Measurements from ENCODE around the gene ATP10A. TPM values are rescaled to one million over a fixed set of nuclear protein-coding genes. Genes with fewer than 3 reads are reported as not detected.

Gene ATP10A
- total and polyA plus RNA-seq, 9 of the 15 experiments (the other 6 are each of a cell fraction or from before 2014, with no cell fraction given), result 0.09 TPM; not detected in 8

DNA sequence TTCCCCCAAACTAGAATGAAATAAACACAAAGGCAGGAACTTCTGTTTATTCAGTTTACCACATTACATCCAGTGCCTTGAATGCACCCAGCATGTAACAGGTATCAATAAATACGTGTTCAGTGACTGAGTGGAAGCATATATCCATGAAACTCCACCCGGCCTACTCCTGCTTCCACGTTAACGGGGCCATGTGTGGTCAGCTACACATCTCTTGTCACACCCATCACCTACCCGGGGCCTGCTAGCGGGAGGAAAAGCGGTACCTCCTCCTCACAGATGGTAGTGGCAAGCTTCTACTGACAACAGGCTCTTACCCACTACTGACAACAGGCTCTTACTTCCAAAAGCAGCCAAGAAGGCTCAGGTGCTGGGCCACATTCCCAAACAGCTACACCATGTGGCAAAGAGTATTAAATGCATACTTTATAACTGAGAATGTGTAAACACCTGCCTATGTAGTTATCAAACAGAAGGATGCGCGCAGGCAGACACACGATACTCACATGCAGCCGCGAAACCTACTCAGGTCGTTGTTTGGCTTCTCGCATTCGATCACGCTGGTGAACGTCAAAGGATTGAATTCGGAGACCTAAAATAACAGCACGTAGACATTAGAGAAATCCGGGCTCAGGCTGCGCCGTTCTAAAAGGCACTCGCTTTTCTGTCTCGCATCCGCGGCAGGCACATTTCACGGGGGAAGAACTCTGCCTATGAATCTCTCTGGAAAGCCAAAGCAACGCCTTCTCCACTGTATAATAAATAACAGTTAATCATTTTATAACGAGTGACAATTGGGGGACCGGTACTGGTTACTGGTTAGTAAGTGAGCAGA is 127.4 kb downstream of the ATP10A start:
- WGBS (ENCODE audit: insufficient coverage, low coverage, missing lambda C conversion rate), result 15% methylated on average over 30 of the region's 30 CpGs
- Histone ChIP-seq H3K27ac (ENCODE audit: extremely low read depth, low read depth, low read length) (no peak overlapping the region), H3K79me2 (ENCODE audit: control insufficient read depth, insufficient read depth, low read length) (no peaks in the 10 kb centered on the region), H3K4me3 (no peak overlapping the region), H3K4me2 (ENCODE audit: insufficient read depth, low read length) (no peak overlapping the region), H3K4me1 (replicated peaks in 1 of 2; ENCODE audit: control insufficient read depth in 2 of 2, insufficient read depth in 2 of 2, low read length in 2 of 2) (no peaks in the 10 kb centered on the region), H3K9ac (ENCODE audit: insufficient read depth in 1 of 2, low read depth in 2 of 2, low read length in 2 of 2) (no peak overlapping the region), H2AFZ (ENCODE audit: low read depth, low read length) (no peak overlapping the region), H3K36me3 (ENCODE audit: control insufficient read depth, insufficient read depth, low read length) (no peaks in the 10 kb centered on the region), H3K9me3 (replicated peaks; ENCODE audit: control insufficient read depth, insufficient read depth, low read depth, low read length) (no peaks in the 10 kb centered on the region), H3K9me1 (ENCODE audit: control insufficient read depth, insufficient read depth, low read length) (no peaks in the 10 kb centered on the region), H3K27me3 (ENCODE audit: control insufficient read depth in 2 of 2, insufficient read depth in 2 of 2, low read length in 2 of 2) (peaks cover 0 to 20% of the 10 kb centered on the region in 2 experiments; a peak in 3 of 5 replicates), H4K20me1 (replicated peaks; ENCODE audit: control insufficient read depth, insufficient read depth, low read length) (0 out of 2 replicates have a peak, but pooled peaks cover 7% of the 10 kb centered on the region)
- intact Hi-C loops (cut with micrococcal nuclease) (no loop called here), in situ Hi-C loops (cut with MboI) (no loop called here)
- TF ChIP-seq MAFG (tag; conservative IDR thresholded peaks at IDR 0.05), result no peak
- TF ChIP-seq, protein P1, sequence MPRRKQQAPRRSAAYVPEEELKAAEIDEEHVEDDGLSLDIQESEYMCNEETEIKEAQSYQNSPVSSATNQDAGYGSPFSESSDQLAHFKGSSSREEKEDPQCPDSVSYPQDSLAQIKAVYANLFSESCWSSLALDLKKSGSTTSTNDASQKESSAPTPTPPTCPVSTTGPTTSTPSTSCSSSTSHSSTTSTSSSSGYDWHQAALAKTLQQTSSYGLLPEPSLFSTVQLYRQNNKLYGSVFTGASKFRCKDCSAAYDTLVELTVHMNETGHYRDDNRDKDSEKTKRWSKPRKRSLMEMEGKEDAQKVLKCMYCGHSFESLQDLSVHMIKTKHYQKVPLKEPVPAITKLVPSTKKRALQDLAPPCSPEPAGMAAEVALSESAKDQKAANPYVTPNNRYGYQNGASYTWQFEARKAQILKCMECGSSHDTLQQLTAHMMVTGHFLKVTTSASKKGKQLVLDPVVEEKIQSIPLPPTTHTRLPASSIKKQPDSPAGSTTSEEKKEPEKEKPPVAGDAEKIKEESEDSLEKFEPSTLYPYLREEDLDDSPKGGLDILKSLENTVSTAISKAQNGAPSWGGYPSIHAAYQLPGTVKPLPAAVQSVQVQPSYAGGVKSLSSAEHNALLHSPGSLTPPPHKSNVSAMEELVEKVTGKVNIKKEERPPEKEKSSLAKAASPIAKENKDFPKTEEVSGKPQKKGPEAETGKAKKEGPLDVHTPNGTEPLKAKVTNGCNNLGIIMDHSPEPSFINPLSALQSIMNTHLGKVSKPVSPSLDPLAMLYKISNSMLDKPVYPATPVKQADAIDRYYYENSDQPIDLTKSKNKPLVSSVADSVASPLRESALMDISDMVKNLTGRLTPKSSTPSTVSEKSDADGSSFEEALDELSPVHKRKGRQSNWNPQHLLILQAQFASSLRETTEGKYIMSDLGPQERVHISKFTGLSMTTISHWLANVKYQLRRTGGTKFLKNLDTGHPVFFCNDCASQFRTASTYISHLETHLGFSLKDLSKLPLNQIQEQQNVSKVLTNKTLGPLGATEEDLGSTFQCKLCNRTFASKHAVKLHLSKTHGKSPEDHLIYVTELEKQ (CRISPR knock-in tag; IDR thresholded peaks at IDR 0.05), result no peak
- TF ChIP-seq, protein P2, sequence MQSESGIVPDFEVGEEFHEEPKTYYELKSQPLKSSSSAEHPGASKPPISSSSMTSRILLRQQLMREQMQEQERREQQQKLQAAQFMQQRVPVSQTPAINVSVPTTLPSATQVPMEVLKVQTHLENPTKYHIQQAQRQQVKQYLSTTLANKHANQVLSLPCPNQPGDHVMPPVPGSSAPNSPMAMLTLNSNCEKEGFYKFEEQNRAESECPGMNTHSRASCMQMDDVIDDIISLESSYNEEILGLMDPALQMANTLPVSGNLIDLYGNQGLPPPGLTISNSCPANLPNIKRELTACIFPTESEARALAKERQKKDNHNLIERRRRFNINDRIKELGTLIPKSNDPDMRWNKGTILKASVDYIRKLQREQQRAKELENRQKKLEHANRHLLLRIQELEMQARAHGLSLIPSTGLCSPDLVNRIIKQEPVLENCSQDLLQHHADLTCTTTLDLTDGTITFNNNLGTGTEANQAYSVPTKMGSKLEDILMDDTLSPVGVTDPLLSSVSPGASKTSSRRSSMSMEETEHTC (IDR thresholded peaks at IDR 0.05), result no peak
- ChIA-PET POLR2A (no interaction called here), CTCF (ENCODE audit: low intra/inter-chr PET ratio) (no interaction called here)
- no peak for ATAC-seq
- no peak for FAIRE-seq
- no peak for DNase-seq (ENCODE audit: extremely low read depth in 1 of 4, low spot score in 3 of 4)
- no TSS peak for BruUV-seq (replicated peaks)
